Measurements from ENCODE around the gene PRR15L. TPM values are rescaled to one million over a fixed set of nuclear protein-coding genes. Genes with fewer than 3 reads are reported as not detected.

The PRR15L gene
- total and polyA plus RNA-seq, 12 donors: 0.03 to 0.24 (median 0.19) TPM; not detected in 9

DNA sequence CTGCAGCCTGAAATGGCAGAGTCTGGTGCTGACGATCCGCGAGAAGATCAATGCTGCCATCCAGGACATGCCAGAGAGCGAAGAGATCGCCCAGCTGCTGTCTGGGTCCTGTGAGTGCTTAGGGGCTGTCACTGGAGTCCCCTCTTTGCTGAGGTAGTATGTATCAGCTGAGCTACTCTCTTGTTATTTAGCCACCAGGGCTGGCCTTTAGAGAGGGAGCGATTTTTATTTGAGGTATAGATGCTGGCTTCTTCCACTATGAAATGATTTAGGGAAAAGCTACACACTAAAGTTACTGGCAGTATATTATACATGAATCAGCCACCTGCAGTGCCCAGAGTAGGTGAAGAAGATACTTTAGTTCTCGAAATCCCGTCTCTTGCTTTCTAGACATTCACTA, 15.9 kb upstream of the PRR15L start:
- H3K27ac ChIP-seq: no peak overlapping the region
- WGBS, 4 donors: 88 to 93% (median 93%) methylated on average over 8 of the region's 8 CpGs
- peaks cover 7 to 14% of the 10 kb centered on the region in 2 donors for H3K4me1 ChIP-seq (replicated peaks in 1 of 2)
- TF ChIP-seq, protein P1, sequence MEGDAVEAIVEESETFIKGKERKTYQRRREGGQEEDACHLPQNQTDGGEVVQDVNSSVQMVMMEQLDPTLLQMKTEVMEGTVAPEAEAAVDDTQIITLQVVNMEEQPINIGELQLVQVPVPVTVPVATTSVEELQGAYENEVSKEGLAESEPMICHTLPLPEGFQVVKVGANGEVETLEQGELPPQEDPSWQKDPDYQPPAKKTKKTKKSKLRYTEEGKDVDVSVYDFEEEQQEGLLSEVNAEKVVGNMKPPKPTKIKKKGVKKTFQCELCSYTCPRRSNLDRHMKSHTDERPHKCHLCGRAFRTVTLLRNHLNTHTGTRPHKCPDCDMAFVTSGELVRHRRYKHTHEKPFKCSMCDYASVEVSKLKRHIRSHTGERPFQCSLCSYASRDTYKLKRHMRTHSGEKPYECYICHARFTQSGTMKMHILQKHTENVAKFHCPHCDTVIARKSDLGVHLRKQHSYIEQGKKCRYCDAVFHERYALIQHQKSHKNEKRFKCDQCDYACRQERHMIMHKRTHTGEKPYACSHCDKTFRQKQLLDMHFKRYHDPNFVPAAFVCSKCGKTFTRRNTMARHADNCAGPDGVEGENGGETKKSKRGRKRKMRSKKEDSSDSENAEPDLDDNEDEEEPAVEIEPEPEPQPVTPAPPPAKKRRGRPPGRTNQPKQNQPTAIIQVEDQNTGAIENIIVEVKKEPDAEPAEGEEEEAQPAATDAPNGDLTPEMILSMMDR (IDR thresholded peaks at IDR 0.05): no peak
- TF ChIP-seq POLR2A (IDR thresholded peaks at IDR 0.05): no peak
- intact Hi-C loops (cut with DNase I): loop anchor here in 1 of 2 donors (5.0 kb wide), 1 partner anchor 81 kb away; no protein-coding TSS in a partner anchor
- DNase-seq: no peak
- no peaks in the 10 kb centered on the region for H3K9me3 ChIP-seq (replicated peaks in 1 of 3)
- no peaks in the 10 kb centered on the region for H3K27me3 ChIP-seq
- H3K4me3 ChIP-seq: no peak overlapping the region
- H3K36me3 ChIP-seq (replicated peaks in 1 of 2): peaks cover 0 to 44% of the 10 kb centered on the region in 2 donors

DNA sequence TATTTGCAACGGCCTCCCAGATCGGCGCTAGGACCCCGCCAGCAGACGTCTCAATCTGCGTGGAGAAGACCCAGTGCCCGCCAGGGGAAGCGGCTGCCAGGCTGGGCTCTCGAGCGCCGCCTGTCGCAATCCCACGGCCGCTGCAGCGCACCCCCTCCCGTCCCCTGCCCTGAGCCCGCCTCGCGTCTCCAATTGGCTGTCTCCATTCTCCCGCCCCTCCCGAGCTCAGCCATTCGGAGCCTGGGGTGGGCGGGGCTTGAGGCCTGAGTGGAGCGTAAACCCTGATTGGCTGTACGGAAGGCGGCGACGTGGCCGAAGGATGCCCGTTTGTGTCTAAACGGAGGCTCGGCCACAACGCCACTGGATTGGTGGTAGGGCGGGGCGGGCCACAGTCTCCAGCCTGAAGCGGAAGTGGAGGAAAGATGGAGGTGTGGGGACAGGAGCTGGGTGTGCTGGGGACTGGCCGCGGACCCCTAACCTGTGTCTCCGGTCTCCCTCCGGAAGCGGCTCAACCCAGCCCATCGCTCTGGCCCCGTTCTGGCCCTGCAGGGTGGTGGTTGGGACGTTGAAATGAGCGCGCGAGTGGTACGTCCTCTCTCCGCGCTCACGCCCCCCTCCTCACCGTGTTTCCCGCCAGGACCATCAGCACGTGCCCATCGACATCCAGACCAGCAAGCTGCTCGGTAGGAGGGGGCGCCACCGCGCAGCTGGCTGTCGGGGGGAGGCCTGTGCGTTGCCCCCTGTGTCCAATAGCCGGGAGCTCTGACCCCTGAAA, 13.2 kb upstream of the PRR15L start, which contains the start of gene CDK5RAP3:
CDK5RAP3 (plus strand) TSS at position 389 of the 775 bp plus-strand sequence; CDS start at position 423, 34 bp downstream.
- WGBS, 4 donors: 0 to 1% (median 0%) methylated on average over 28 to 62 of the region's 62 CpGs
- Histone ChIP-seq H3K4me1 (replicated peaks in 1 of 2) (peaks cover 7 to 20% of the 10 kb centered on the region in 2 donors), H3K4me3 (peak within 1 kb of the TSS; percentile 49 to 92 (median 82)), H3K27ac (peak within 1 kb of the TSS in 4 of 5 donors; percentile 48 to 88 (median 60)), H3K27me3 (no peaks in the 10 kb centered on the region), H3K36me3 (replicated peaks in 1 of 2) (peaks cover 0 to 24% of the 10 kb centered on the region in 2 donors), H3K9me3 (replicated peaks in 1 of 3) (no peaks in the 10 kb centered on the region)
- intact Hi-C loops (cut with DNase I): loop anchor here in 1 of 2 donors (5.0 kb wide), 1 partner anchor 79 kb away; no protein-coding TSS in a partner anchor
- TF ChIP-seq, protein P1 (IDR thresholded peaks at IDR 0.05): peak; percentile 83 to 99 (median 94)
- TF ChIP-seq POLR2A (IDR thresholded peaks at IDR 0.05): peak in 1 of 2 donors; percentile 80
- DNase-seq: peak; percentile 100

DNA sequence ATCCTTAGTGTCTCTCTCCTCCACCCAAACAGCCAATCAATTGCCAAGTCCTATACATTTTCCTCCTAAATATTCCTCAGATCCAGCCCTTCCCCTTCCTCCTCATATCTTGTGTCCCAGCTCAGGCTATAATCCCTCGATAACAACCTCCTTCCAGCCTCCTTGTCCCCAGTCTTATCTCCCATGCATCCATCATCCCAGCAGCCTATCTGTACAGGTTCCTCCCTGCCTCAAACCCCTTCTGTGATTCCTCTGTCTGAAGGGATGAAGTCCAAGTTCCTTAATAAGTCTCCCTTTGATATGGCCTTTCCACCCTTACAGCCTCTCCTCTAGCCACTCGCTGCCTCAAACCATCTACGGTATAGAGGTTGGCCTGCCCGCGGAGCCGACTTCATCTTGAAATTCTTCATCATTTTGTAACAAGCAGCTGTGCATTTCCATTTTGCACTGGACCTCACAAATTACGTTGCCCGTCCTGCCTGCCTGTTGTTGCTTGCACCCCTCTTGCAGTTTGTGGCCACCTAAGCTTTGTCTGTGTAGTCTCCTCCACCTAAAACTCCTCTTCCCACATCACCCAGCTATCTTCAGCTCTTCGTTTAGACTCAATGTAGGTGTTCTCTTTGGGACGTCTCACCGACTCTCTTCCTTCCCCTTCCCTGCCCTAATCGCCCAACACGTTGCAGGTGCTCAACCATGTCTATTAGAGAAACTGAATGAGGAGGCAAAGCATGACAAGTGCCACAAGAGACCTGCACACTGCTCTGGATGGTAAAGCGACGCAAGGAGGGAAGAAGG, 12.4 kb upstream of the PRR15L start:
- H3K9me3 ChIP-seq (replicated peaks in 1 of 3): no peaks in the 10 kb centered on the region
- peak overlapping the region in 2 of 4 donors; percentile 23 to 51 for H3K4me3 ChIP-seq
- H3K27ac ChIP-seq: peak overlapping the region in 1 of 5 donors; percentile 21
- H3K27me3 ChIP-seq: no peaks in the 10 kb centered on the region
- 39 to 47% (median 42%) methylated on average over 15 of the region's 15 CpGs for WGBS, 4 donors
- DNase-seq: no peak
- peaks cover 0 to 16% of the 10 kb centered on the region in 2 donors for H3K36me3 ChIP-seq (replicated peaks in 1 of 2)
- intact Hi-C loops (cut with DNase I): loop anchor here in 1 of 2 donors (5.0 kb wide), 2 partner anchors 78 to 128 kb away; partner anchors contain the start of gene SCRN2
- peaks cover 7 to 20% of the 10 kb centered on the region in 2 donors for H3K4me1 ChIP-seq (replicated peaks in 1 of 2)
- TF ChIP-seq, protein P1 (IDR thresholded peaks at IDR 0.05): no peak
- no peak for TF ChIP-seq POLR2A (IDR thresholded peaks at IDR 0.05)

DNA sequence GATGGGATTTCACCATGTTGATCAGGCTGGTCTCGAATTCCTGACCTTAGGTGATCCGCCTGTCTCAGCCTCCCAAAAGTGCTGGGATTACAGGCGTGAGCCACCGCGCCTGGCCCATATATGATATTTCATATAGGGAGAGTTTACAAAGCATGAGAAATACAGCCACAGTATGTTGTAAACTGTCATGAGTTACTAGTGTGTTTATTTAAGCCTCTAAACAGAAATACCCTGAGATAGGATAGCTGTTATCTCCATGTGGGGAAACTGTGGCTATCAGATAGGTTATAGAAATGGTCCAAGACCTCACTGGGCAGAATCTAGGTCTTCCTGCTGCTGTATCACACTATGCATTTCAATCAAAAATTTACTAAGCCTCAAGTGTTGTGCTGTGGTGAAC, 11.2 kb upstream of the PRR15L start:
- intact Hi-C loops (cut with DNase I): loop anchor here in 1 of 2 donors (5.0 kb wide), 1 partner anchor 127 kb away; the partner anchor contains the start of gene SCRN2
- Histone ChIP-seq H3K36me3 (replicated peaks in 1 of 2) (peaks cover 0 to 3% of the 10 kb centered on the region in 2 donors), H3K4me3 (no peak overlapping the region), H3K27me3 (no peaks in the 10 kb centered on the region), H3K9me3 (replicated peaks in 1 of 3) (no peaks in the 10 kb centered on the region), H3K27ac (no peak overlapping the region), H3K4me1 (replicated peaks in 1 of 2) (peaks cover 7 to 20% of the 10 kb centered on the region in 2 donors)
- TF ChIP-seq POLR2A (IDR thresholded peaks at IDR 0.05): no peak
- TF ChIP-seq, protein P1 (IDR thresholded peaks at IDR 0.05): no peak
- DNase-seq: no peak
- WGBS, 4 donors: 90 to 97% (median 94%) methylated on average over 5 of the region's 5 CpGs

Measured in adrenal gland (tissue), 12 donors.